ENCODE results near the gene DDX42.

DDX42 gene

GRCh38 chr17:63816123-63816522, 42.2 kb downstream of the DDX42 start:
- DNase-seq (ENCODE audit: low read depth): no peak
- TF ChIP-seq CTCF (IDR thresholded peaks at IDR 0.05; ENCODE audit: low read length, missing control alignments): no peak
- H3K4me3 ChIP-seq (replicated peaks; ENCODE audit: low read depth, low read length): no peak overlapping the region

DNA sequence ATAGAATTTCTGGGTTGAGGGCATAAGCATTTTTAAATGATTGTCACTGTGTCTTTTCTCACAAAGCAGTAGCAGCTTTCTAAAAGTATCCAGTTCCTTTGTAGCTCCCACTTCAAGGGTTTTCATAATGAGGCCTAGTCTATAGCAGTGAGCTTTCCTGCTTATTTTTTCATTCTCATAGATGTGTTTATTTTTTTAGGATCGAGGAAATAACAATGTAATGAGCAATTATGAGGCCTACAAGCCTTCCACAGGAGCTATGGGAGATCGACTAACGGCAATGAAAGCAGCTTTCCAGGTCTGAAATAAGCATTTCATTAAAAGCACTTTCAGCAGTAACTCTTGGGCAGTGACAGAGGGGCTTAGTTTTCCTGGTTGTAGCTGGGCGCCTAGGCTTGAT, 42.7 kb downstream of the DDX42 start:
- no peak for TF ChIP-seq CTCF (IDR thresholded peaks at IDR 0.05; ENCODE audit: low read length, missing control alignments)
- no peak overlapping the region for H3K4me3 ChIP-seq (replicated peaks; ENCODE audit: low read depth, low read length)
- no peak for DNase-seq (ENCODE audit: low read depth)

GRCh38 chr17:63817736-63818385, 43.9 kb downstream of the DDX42 start:
- no peak for DNase-seq (ENCODE audit: low read depth)
- no peak for TF ChIP-seq CTCF (IDR thresholded peaks at IDR 0.05; ENCODE audit: low read length, missing control alignments)
- H3K4me3 ChIP-seq (replicated peaks; ENCODE audit: low read depth, low read length): no peak overlapping the region

- no peak for DNase-seq (ENCODE audit: low read depth)
- H3K4me3 ChIP-seq (replicated peaks; ENCODE audit: low read depth, low read length): no peak overlapping the region
- no peak for TF ChIP-seq CTCF (IDR thresholded peaks at IDR 0.05; ENCODE audit: low read length, missing control alignments)
Observed at GRCh38 chr17:63819131-63819530, 45.2 kb downstream of the DDX42 start.

GRCh38 chr17:63819585-63820537, 45.9 kb downstream of the DDX42 start:
- DNase-seq (ENCODE audit: low read depth): no peak
- H3K4me3 ChIP-seq (replicated peaks; ENCODE audit: low read depth, low read length): no peak overlapping the region
- no peak for TF ChIP-seq CTCF (IDR thresholded peaks at IDR 0.05; ENCODE audit: low read length, missing control alignments)

- no peak for DNase-seq (ENCODE audit: low read depth)
- no peak overlapping the region for H3K4me3 ChIP-seq (replicated peaks; ENCODE audit: low read depth, low read length)
- TF ChIP-seq CTCF (IDR thresholded peaks at IDR 0.05; ENCODE audit: low read length, missing control alignments): no peak
Observed at GRCh38 chr17:63820963-63821561, 47.1 kb downstream of the DDX42 start.
